ENCODE measurements around the gene AIFM2.
"Not testable (repeated sequence)": the region's sequence is repeated elsewhere in the genome, so short reads cannot be mapped to it uniquely, and the experiment has no call there.

AIFM2 gene

DNA sequence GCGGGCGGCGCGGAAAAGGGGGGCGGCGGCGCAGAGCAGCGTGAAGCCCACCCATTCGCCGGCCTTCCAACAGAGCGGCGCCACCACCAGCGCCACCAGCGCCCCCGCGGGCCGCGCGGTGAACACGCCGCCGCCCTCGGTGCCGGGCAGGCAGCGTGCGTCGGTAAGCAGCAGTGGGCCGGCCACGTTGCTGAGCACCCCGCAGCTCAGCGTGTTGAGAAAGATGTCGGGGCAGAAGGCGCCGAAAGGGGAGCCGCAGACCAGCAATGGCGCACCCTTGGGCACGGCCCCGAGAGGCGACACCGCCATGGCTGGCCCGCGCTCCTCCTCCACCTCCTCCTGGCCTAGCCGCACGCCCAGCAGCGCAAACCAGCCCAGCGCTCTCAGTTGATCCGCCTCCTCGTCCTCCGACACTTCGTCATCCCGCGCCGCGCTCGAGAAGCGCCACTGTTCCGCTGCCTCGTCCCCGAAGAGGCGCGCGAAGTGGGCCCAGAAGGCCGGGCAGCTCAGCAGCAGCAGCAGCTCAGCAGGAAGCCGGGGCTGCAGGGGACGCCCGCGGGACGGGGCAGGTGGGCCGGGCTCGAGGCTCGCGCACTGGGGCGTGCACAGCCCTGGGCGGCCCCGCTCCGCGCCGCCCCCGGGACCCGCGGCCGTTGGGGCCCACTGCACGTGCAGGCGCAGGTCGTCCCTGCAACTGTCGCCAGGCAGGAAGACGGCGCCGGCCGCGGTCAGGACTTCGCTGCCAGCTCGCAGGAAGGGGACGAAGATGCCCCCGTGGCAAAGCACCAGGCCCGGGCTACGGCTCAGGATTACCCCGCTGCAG lies 13.3 kb upstream of the AIFM2 start:
- DNase-seq: peak; percentile 14 to 65

- DNase-seq: no peak
Observed at GRCh38 chr10:70145166-70145665, 12.6 kb upstream of the AIFM2 start.

DNA sequence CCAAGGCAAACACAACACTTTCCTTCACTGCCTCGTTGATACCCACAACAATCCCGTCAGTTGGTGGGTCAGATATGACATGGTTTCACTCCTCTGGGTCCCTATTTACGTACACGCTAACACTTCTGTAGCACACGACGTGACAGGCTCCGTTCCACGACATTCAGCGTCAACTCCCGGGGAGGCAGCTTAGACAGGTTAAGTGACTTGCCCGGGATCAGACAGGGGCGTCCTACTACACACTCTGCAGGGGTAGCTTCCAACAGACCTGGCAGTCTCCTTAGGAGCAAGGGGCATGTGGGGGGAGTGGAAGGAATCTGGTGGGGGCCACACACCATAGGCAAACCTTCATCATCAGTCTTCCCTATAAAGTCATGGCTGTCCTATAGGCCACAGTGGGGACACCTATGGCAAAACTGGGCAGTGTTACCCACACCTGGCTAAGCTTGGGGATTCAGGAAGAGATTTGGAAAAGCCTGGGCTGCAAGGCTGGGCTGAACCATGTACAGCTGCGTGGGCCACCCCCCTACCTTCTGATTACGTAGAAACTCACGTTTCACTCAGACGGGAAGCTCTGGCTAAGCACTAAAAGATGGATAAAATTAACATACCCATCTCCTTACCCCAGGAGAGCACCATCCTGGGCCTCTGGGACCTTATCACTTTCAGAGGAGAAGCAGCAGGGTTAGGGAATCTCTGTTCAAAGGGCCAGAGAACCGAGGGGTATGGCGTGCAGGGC lies 11.9 kb upstream of the AIFM2 start:
- DNase-seq: no peak

DNA sequence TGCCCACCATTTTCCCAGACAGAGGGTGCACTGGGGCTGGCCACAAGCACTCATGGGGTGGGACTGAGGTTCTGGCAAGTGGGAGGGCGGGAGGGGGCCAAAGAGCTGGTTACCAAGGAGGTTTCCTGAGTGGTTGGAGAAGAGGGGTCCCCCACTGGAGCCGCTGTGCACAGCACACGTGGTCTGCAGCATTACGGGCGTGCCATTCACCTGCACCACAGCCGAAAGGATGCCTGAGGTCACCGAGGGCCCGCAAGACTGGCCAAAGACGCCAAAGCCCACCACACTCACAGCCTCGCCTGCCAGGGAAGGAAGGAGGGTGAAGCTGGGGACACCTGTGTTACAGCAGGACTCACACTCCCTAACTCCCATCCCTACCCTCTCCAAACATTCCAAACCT lies 9.9 kb upstream of the AIFM2 start:
- no peak for DNase-seq

GRCh38 chr10:70140297-70140696 lies 7.7 kb upstream of the AIFM2 start:
- no peak for DNase-seq

GRCh38 chr10:70139997-70140250 lies 7.3 kb upstream of the AIFM2 start:
- no peak for DNase-seq

DNA sequence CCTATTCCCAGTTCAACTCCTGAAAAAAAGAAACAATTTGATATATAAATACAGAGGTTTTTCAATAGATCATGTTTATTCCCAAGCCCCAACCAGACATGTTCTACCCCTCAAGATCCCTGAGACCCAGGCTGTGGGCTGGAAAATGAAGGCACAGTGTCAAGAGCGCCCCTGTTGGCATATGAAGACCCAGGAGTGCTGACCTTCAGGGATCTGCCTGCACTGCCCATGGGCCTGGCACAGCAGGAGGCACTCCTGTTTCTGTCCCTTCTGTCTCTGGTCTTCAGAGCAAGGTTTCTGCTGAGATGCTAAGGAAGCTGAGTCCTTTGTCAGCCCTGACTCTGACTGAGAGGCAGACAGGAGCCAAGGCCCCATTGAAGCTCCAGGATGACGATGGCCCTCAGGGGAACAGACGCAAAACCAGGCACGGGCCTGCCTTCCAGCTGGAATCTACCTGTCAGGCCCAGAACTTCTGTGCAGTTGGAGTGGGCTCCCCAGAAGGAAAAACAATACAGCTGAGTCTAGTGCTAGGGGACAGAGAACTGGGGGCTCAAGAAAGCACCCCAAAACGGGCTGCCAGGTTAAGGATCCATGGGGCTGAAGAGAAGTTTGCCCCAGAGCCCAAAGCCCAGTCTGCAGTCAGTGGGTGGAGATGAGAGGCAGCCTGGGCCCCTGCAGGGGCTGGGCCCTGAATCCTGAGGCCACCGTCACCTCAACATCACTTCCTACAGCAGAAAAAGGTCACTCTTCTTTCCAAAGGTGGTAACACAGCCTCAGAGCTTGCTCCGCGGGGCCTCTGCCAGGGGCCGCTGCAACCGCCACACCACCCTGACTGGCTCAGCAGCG lies 6.7 kb upstream of the AIFM2 start:
- no peak for DNase-seq

GRCh38 chr10:70137927-70138883 lies 5.6 kb upstream of the AIFM2 start:
- no peak for DNase-seq

GRCh38 chr10:70137135-70137534 lies 4.5 kb upstream of the AIFM2 start:
- no peak for DNase-seq

DNA sequence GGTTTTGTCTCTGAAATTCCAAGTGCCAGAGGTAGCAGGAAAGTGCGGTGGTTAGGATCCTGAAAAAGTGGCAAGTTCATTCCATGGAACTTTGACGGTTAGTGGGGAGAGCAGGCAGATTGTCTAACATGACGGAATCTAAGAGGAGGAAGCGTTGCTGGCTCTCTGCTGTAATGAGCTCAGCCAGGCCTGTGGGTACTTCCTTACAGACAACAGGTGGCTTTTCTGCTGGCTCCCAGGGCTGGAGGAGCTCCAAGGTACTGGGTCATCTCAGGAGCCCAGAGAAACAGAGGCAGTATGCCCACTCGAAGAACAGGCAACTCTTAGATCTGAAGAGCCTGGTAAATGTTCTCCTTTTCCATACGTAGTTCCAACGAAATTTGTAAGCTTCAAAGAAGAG lies 3.1 kb upstream of the AIFM2 start:
- no peak for DNase-seq

GRCh38 chr10:70135046-70135445 lies 2.4 kb upstream of the AIFM2 start:
- no peak for DNase-seq

DNA sequence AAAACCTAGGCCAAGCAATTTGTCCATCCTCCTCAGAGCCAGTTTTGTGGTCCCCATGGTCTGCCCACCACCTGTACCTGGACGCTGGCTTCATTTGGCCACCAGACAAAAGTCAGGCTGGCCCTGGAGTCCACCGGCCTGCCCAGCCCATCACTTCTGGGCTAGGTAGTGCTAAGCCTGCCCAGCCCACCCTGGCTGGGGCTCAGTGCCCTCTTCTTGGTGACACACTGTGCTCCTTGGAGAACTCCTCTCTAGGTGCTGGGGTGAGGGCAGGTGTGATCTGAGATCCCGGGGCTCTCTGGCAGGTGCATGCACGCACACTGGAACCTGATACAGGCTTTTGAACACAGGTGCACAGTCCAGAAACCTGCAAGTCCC lies 1.1 kb downstream of the AIFM2 start:
- DNase-seq: no peak

- no peak for DNase-seq
Observed at GRCh38 chr10:70130878-70131559, 1.6 kb downstream of the AIFM2 start.

DNA sequence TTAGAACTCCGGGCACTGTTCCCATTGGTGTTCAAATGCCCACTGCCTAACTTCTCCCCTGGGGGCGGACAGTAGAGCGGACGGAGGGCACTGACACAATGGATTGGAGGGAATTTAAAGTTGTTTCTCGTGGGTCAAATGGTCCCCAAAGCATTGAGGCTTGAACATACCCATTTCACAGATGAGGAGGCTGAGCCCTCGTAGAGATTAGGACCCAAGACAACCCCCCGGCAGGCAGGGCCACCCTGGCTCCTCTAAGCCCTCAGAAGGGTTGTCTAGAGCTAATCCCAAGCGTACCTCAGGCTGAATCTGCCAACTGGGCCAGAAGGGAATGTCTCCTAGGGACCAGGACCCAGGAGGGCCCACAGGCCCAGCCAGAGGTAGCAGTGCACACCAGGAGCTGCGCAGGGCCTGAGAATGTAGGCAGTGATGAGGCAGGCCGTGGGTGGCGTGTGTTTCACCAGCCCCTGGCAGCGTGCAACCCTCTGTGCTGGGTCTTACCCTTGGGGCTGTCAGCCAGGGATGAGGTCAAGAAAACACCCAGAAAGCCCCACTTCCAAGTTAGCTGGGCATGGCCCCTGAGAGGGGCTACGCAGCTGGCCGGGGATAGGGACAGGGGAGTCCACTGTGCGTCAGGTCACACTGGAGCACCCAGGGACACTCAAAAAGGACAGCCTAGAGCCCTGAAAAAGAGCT lies 5.8 kb downstream of the AIFM2 start:
- DNase-seq: no peak

- no peak for DNase-seq
Observed at GRCh38 chr10:70125918-70126552, 6.6 kb downstream of the AIFM2 start.

DNA sequence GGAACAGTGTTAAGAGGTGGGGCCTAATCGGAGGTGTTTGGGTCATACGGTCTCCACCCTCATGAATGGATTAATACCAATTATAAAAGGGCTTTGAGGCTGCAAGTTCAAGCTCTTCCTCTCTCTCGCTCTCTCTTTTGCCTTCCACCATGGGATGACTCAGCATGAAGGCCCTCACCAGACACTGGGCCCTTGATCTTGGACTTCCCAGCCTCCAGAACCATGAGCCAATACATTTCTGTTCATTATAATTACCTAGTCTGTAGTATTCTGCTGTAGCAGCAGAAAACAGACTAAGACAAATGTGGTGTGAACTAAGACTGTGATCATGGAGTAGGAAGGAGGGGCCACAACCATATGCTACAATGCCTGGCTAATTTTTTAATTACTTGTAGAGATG lies 7.7 kb downstream of the AIFM2 start:
- no peak for DNase-seq

DNA sequence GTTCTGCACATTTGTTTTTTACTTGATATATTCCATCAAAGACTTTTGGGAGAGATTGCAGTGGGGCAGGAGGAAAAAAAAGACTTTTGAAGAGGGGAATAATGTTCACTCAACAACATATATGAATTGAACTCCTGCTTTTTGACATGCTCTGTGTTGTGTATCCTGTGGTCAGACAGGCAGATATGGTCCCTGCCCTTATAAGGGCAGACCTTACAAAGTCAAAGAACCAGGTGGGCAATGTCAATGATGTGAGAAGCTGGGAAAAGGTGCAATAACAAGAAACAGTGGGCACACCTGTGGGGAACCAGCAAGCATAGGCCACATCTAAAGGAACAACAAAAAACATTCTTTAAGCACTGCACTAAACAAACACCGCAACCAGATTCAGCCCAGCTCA lies 8.2 kb downstream of the AIFM2 start:
- DNase-seq: no peak

GRCh38 chr10:70123817-70124216 lies 8.8 kb downstream of the AIFM2 start:
- DNase-seq: no peak

DNA sequence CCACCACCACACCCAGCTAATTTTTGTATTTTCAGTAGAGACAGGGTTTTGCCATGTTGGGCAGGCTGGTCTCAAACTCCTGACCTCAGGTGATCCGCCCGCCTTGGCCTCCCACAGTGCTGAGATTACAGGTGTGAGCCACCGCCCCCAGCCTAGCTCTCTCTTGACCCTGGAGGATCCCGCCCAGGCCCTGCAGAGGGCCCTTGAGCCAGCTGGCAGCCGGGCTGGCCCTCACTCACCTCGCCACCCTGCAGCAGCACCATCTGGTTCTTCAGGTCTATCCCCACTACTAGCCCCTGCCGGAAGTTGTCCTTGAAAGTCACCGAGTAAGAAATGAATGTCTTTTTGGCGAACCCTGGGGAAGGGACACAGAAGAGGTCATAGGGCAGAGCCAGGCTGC lies 9.5 kb downstream of the AIFM2 start:
- DNase-seq: not testable (repeated sequence)

DNA sequence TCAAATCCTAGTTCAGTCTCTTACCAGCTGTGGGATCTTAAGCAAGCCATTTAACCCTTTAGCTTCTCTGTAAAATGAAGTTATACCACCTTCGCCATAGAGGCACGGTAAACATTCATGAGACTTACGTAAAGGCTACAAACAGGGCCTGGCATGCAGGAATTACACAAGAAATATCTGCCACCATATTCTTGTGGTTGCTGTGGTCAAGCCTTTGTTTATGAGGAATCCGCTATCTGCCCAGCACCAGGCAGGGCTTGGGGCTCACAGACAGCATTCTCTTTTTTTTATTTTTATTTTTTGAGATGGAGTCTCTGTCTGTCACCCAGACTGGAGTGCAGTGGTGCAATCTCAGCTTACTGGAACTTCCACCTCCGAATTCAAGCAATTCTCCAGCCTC lies 9.9 kb downstream of the AIFM2 start:
- DNase-seq: no peak
